GM23248 (cell line): ENCODE results near the gene TBC1D8. TPM values are rescaled to one million over a fixed set of nuclear protein-coding genes. Genes with fewer than 3 reads are reported as not detected.
A peak's percentile ranks its signal among the peaks of the same experiment; 100 is the strongest.

Source experiments
- DNase-seq: peaks from one replicate; pipeline ENCODE4 v3.0.0-alpha.2; 2015
- H2AFZ ChIP-seq: fragments of 200-600 bp; sonication (generic); 2 replicates; pipeline ENCODE4 v1.6.1; 2016; ENCODE audit warnings: antibody characterized with exemption
- H3F3A ChIP-seq: fragments of 200-600 bp; sonication (generic); 2 replicates; pipeline ENCODE4 v1.6.1; 2016; ENCODE audit warnings: mild to moderate bottlenecking, antibody characterized with exemption, mixed run types; ENCODE audit not compliant: insufficient read depth
- H3K27ac ChIP-seq: fragments of 200-600 bp; sonication (generic); 2 replicates; pipeline ENCODE4 v1.5.1; 2016; ENCODE audit warnings: mild to moderate bottlenecking
- H3K27me3 ChIP-seq: fragments of 200-600 bp; sonication (generic); replicated peaks from 2 replicates; pipeline ENCODE4 v1.6.1; 2016; ENCODE audit warnings: mild to moderate bottlenecking; ENCODE audit not compliant: insufficient read depth
- H3K36me3 ChIP-seq: fragments of 200-600 bp; sonication (generic); 2 replicates; pipeline ENCODE4 v1.6.1; 2016; ENCODE audit warnings: low read depth, mild to moderate bottlenecking
- H3K4me1 ChIP-seq: fragments of 200-600 bp; sonication (generic); 2 replicates; pipeline ENCODE4 v1.6.1; 2016; ENCODE audit warnings: mild to moderate bottlenecking; ENCODE audit not compliant: insufficient read depth
- H3K4me2 ChIP-seq: fragments of 200-600 bp; sonication (generic); one replicate; pipeline ENCODE4 v1.6.1; 2016; ENCODE audit warnings: mild to moderate bottlenecking; ENCODE audit not compliant: unreplicated experiment
- H3K4me3 ChIP-seq: fragments of 200-600 bp; sonication (generic); 2 replicates; pipeline ENCODE4 v1.5.1; 2016; ENCODE audit warnings: mild to moderate bottlenecking
- H3K79me2 ChIP-seq: fragments of 200-600 bp; sonication (generic); 2 replicates; pipeline ENCODE4 v1.6.1; 2016; ENCODE audit warnings: mild to moderate bottlenecking; ENCODE audit not compliant: insufficient read depth
- H3K9ac ChIP-seq: fragments of 200-600 bp; sonication (generic); 2 replicates; pipeline ENCODE4 v1.6.1; 2016; ENCODE audit warnings: mild to moderate bottlenecking
- H3K9me2 ChIP-seq: fragments of 200-600 bp; sonication (generic); 2 replicates; pipeline ENCODE4 v1.6.1; 2016; ENCODE audit warnings: mixed run types, mild to moderate bottlenecking, moderate library complexity; ENCODE audit not compliant: insufficient read depth
- H3K9me3 ChIP-seq: fragments of 200-600 bp; sonication (generic); one replicate; pipeline ENCODE4 v1.6.1; 2017; ENCODE audit warnings: low read depth
- H4K20me1 ChIP-seq: fragments of 200-600 bp; sonication (generic); 2 replicates; pipeline ENCODE4 v1.6.0; 2016; ENCODE audit not compliant: insufficient read depth
- EZH2 ChIP-seq: fragments of 200-600 bp; sonication (generic); IDR thresholded peaks from 2 replicates; pipeline ENCODE4 v1.6.1; 2018; ENCODE audit warnings: antibody characterized with exemption, mild to moderate bottlenecking; ENCODE audit not compliant: insufficient read depth, poor library complexity, severe bottlenecking
- EZH2phosphoT487 ChIP-seq: fragments of 200-600 bp; sonication (generic); IDR thresholded peaks from 2 replicates; pipeline ENCODE4 v1.6.1; 2018; ENCODE audit warnings: antibody characterized with exemption, moderate library complexity, mild to moderate bottlenecking, low read depth; ENCODE audit not compliant: insufficient read depth
- WGBS, 2 experiments: methylation state at CpG; one replicate each; pipeline ENCODE4 v1.1.6; 2015 to 2017; ENCODE audit warnings: low lambda C conversion rate in 2 of 2, low coverage in 1 of 2; ENCODE audit errors: missing lambda C conversion rate in 2 of 2; 5-methylcytosine and 5-hydroxymethylcytosine counted together
- in situ Hi-C: fragments of 300-500 bp; cut with MboI; formaldehyde crosslinking; loops from 2 replicates; pipeline ENCODE4 v1.15.0; 2020
- polyA plus RNA-seq: library from polyadenylated mRNA; unstranded; fragments of >200 nt; fragmentation: Nextera tagmentation; extraction: Ambion mirVana; gene quantifications from 2 replicates; pipeline ENCODE4 v1.2.1, GENCODE V29; 2016
- total RNA-seq: library from RNA; depleted of rRNA; stranded (reverse); fragments of >200 nt; shearing (Covaris generic); gene quantifications from 2 replicates; pipeline ENCODE4 v1.2.3, GENCODE V29; 2014

TBC1D8 gene
- total and polyA plus RNA-seq, 2 experiments from 2014 or later, result 2.5 to 2.6 TPM

DNA sequence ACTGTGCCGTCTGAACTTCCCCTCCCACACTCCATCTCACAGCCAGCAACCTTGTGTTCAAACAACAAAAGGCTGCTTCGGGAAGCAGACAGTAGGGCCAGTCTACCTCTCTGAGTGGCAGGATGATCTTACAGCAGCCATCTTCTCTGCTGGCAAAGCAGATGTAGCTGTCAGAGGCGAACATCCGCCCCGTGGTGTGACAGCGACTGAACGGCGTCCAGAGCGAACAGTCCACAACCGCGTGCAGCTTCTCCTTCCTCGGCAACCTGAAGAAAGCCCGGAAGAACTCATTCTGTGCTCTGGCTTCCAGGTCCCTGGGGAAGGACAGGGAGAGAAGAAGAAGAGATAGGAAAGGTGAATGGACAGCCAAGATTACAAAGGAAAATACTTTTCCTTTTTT is 111.1 kb downstream of the TBC1D8 start:
- Histone ChIP-seq H3K27me3 (no peaks in the 10 kb centered on the region), H3K27ac (no peak overlapping the region), H3K4me1 (no peaks in the 10 kb centered on the region), H3K4me3 (no peak overlapping the region), H2AFZ (no peak overlapping the region), H3K9me3 (no peaks in the 10 kb centered on the region), H3K9ac (no peak overlapping the region), H3K4me2 (no peak overlapping the region), H3F3A (no peaks in the 10 kb centered on the region), H4K20me1 (no peaks in the 10 kb centered on the region), H3K9me2 (no peaks in the 10 kb centered on the region), H3K79me2 (no peaks in the 10 kb centered on the region), H3K36me3 (no peaks in the 10 kb centered on the region)
- 84 to 85% methylated on average over 13 of the region's 13 CpGs for WGBS, 2 experiments
- TF ChIP-seq EZH2 (no peak), EZH2phosphoT487 (no peak)
- no peak for DNase-seq
- in situ Hi-C loops, result no loop called here

DNA sequence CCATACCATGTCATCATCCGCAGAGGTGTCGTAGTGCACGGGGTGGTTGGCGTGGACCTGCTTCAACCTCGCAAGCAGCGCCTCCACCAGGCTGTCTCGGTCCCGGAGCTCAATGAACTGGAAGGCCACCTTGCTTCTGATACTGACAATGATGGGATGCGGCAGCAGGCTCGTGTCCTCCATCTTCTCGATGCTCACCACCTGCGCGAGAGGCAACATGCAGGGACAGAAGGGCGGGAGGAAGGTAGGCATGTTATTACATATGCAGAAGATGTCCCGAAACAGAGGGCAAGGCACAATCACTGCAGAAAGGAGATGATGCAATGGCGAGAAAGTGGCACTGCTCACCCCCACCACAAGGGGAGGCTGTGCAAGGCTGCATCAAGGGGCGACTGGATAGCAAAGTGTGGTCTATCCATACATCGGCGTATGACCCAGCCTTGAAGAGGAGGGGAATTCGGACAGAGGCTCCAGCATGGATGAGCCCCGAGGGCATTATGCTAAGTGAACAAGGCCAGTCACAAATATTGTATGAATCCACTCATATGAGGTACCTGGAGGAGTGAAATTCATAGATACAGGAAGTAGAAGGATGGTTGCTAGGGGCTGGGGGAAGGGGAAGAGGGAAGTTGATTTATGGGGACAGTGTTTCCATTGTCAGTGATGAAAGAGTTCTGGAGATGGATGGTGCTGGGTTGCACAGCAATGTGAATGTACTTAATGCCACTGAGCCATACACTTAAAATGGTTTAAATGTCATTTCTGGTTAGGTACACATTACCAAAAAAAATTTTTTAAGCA is 112.5 kb downstream of the TBC1D8 start:
- Histone ChIP-seq H3K79me2 (no peaks in the 10 kb centered on the region), H2AFZ (no peak overlapping the region), H3K27ac (no peak overlapping the region), H3K4me3 (no peak overlapping the region), H3K27me3 (no peaks in the 10 kb centered on the region), H3K36me3 (no peaks in the 10 kb centered on the region), H3F3A (no peaks in the 10 kb centered on the region), H3K9ac (no peak overlapping the region), H3K9me2 (no peaks in the 10 kb centered on the region), H4K20me1 (no peaks in the 10 kb centered on the region), H3K9me3 (no peaks in the 10 kb centered on the region), H3K4me2 (no peak overlapping the region), H3K4me1 (no peaks in the 10 kb centered on the region)
- peak; percentile 45 for DNase-seq
- 86 to 89% methylated on average over 21 of the region's 21 CpGs for WGBS, 2 experiments
- in situ Hi-C loops, result loop anchor here (10.0 kb wide), 1 partner anchor 166 kb away; no protein-coding TSS in a partner anchor
- no peak for TF ChIP-seq EZH2phosphoT487
- TF ChIP-seq EZH2, result no peak

DNA sequence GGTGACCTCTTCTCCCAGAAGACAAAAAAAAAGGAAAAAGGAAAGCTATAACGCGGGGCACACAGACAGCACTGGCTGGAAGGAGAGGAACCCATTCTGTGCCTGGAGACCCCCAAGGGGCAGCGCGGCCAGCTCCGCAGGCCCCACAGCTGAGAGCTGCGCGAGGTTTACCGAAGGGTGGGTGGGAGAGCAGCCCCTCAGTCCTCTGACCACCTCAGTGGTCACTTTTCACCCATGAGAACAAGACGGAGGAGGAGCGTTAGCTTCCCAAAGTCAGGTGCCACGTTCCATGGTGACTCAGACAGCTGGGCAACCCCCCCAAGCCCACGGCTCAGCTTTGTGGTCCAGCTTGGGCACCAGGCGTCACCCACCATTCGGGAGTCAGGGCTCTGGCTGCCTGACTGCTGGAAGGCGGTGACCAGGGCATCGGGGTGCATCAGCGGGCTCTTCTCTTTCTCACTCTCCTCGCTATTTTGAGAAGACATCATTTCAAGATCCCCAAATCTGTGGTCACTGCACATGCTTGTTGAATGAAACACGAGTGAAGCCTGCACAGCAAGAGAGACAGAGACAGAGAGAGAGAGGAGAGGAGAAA is 113.9 kb downstream of the TBC1D8 start:
- WGBS, 2 experiments, result 76 to 79% methylated on average over 19 of the region's 19 CpGs
- H3K4me3 ChIP-seq, result no peak overlapping the region
- no peak overlapping the region for H3K27ac ChIP-seq
- no peaks in the 10 kb centered on the region for H3K79me2 ChIP-seq
- H3K36me3 ChIP-seq, result no peaks in the 10 kb centered on the region
- H3F3A ChIP-seq, result no peaks in the 10 kb centered on the region
- no peak for TF ChIP-seq EZH2
- no peak for TF ChIP-seq EZH2phosphoT487
- no peak for DNase-seq
- no peaks in the 10 kb centered on the region for H3K27me3 ChIP-seq
- in situ Hi-C loops, result loop anchor here (10.0 kb wide), 1 partner anchor 168 kb away; no protein-coding TSS in a partner anchor
- no peaks in the 10 kb centered on the region for H3K9me3 ChIP-seq
- no peak overlapping the region for H3K4me2 ChIP-seq
- no peak overlapping the region for H3K9ac ChIP-seq
- no peak overlapping the region for H2AFZ ChIP-seq
- H3K9me2 ChIP-seq, result no peaks in the 10 kb centered on the region
- H4K20me1 ChIP-seq, result no peaks in the 10 kb centered on the region
- no peaks in the 10 kb centered on the region for H3K4me1 ChIP-seq

DNA sequence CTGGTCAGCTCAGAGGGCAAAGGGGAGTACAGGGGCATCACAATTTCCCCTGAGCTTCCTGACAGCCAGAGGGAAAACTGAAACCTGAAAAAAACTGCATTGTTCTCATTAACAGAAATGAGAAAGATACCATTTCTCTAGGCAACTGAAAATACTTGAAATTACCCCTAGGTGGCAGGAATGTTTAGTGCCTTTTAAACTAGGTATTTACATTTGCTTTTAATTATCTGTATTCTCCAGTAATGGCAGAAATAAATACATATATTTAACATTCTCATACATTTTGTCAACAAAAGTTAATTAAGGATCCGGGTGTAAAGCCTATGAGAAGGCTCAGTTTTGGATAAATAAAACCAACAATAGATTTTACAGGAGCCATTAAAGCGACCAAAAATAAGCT is 114.6 kb downstream of the TBC1D8 start:
- Histone ChIP-seq H3K9ac (no peak overlapping the region), H4K20me1 (no peaks in the 10 kb centered on the region), H3K79me2 (no peaks in the 10 kb centered on the region), H3K4me3 (no peak overlapping the region), H3K4me2 (no peak overlapping the region), H3K36me3 (no peaks in the 10 kb centered on the region), H2AFZ (no peak overlapping the region), H3K9me3 (no peaks in the 10 kb centered on the region), H3K27ac (no peak overlapping the region), H3K4me1 (no peaks in the 10 kb centered on the region), H3F3A (no peaks in the 10 kb centered on the region), H3K27me3 (no peaks in the 10 kb centered on the region), H3K9me2 (no peaks in the 10 kb centered on the region)
- 44 to 50% methylated on average over 2 of the region's 2 CpGs for WGBS, 2 experiments
- peak; percentile 65 for DNase-seq
- in situ Hi-C loops, result loop anchor here (10.0 kb wide), 1 partner anchor 168 kb away; no protein-coding TSS in a partner anchor
- TF ChIP-seq EZH2 (no peak), EZH2phosphoT487 (no peak)
